Activated naive CD8-positive, alpha-beta T cell treated with anti-CD3 and anti-CD28 coated beads, Interleukin-2, amount 10 ng/mL, durations not matched to agents 7 days and 5 days (primary cell): ENCODE data around the gene KCNC1. TPM values are rescaled to one million over a fixed set of nuclear protein-coding genes. Genes with fewer than 3 reads are reported as not detected.

Experiments used
- ATAC-seq: fragments of 150-1000 bp; cut with Tn5 transposase; one replicate; pipeline ENCODE4 v1.10.0; 2021; ENCODE audit warnings: low read depth, moderate library complexity
- POLR2A ChIA-PET: fragments of 350-600 bp; sonication (Branson Sonifier 250); formaldehyde crosslinking; loops from one replicate; lab custom pipeline; 2021; ENCODE audit warnings: antibody characterized with exemption; lab: Charles Lee
- DNase-seq: peaks from one replicate; pipeline ENCODE4 v3.0.0; 2021
- H3K27ac Mint-ChIP-seq: one replicate; pipeline ENCODE4 v1.8.0; 2022; ENCODE audit warnings: mild to moderate bottlenecking, mixed read lengths
- H3K27me3 Mint-ChIP-seq: one replicate; pipeline ENCODE4 v1.8.0; 2022; ENCODE audit warnings: mild to moderate bottlenecking, moderate library complexity, mixed read lengths
- H3K36me3 Mint-ChIP-seq: one replicate; pipeline ENCODE4 v1.8.0; 2021; ENCODE audit warnings: mild to moderate bottlenecking, mixed read lengths
- H3K4me1 Mint-ChIP-seq: one replicate; pipeline ENCODE4 v1.8.0; 2021; ENCODE audit warnings: mixed read lengths
- H3K4me3 Mint-ChIP-seq: one replicate; pipeline ENCODE4 v1.8.0; 2022; ENCODE audit warnings: mild to moderate bottlenecking, moderate library complexity, mixed read lengths
- H3K9me3 Mint-ChIP-seq: one replicate; pipeline ENCODE4 v1.8.0; 2021; ENCODE audit warnings: mixed read lengths
- total RNA-seq, 2 experiments: library from RNA; stranded (reverse); gene quantifications; one replicate each; pipeline ENCODE4 v1.2.3, GENCODE V29; 2021

Gene KCNC1
- total RNA-seq = not detected

DNA sequence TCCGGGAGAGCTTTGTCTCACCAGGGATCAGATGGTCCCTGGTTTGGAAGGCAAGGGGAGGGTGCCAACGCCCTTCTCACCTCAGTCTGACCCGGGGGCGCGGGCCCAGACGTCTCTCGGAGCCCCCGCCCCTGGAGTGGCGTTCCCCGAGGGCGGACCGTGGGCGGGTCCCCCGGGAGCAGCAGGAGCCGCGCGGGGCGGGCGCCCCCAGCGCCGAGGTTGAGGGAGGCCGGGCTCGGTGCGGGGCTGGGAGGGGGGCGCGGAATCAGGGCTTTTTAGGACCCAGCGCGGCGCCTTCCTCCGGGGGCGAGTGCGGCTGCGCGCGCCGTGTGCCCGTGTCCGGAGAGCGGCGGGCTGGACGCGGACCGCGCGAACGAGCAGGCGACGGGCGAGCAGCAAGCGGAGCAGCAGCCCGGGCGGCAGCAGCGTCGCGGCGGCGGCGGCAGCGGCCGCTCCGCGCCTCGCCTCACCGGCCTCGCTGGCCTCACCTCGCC is at the start of gene KCNC1:
TSS of gene KCNC1 (plus strand) at position 364 of the 494 bp plus-strand sequence. CDS start 1,222 bp downstream, outside the sequence.
- Mint-ChIP-seq H3K27me3 (peaks cover 47% of the 10 kb centered on the region), H3K4me1 (peaks cover 4% of the 10 kb centered on the region), H3K36me3 (no peaks in the 10 kb centered on the region), H3K27ac (no peak within 1 kb of the TSS), H3K9me3 (no peaks in the 10 kb centered on the region), H3K4me3 (peak within 1 kb of the TSS; percentile 10)
- POLR2A ChIA-PET = interaction anchor here (0.6 kb wide), 1 partner anchor 94 kb away, joined by 3 read pairs; no protein-coding TSS in a partner anchor
- ATAC-seq = no peak
- no peak for DNase-seq

DNA sequence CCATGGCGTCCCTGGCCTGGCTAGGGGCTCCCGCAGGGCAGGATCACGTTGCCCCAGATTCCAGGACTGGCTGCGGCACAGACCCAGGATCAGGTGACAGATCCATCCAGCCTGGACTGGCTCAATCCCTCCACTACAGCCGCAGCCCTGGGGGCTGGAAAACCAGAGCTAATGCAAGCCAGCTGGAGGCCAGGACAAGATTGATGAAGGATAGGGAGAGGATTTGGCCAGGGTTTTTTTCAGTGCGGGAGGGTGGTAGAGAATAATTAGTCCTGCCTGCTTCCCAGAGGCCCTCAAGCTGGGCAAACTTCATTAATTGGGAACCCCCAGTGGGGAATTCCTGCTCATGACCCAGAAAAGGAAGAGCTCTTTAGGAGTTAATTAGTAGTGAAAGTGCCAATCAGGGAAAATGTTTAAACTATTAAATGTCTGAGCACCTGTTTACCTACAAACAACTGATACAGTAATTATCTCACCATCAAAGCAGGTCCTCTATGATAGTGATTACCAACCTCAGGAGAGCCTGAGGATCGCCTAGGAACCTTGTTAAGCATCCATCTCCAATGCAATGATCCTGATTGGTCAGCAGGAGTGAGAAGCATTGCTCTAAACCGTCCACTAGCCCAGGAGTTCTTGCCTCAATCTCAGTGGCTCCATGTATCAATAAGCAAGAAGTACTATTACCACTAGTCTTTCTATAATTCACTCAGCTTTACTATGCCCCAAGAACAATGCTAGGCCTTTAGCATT is 48.2 kb upstream of the KCNC1 start:
- POLR2A ChIA-PET = no interaction called here
- no peaks in the 10 kb centered on the region for H3K36me3 Mint-ChIP-seq
- ATAC-seq (no peak), DNase-seq (no peak)
- H3K27me3 Mint-ChIP-seq = peaks cover 18% of the 10 kb centered on the region
- H3K9me3 Mint-ChIP-seq = no peaks in the 10 kb centered on the region
- no peak overlapping the region for H3K27ac Mint-ChIP-seq
- no peaks in the 10 kb centered on the region for H3K4me1 Mint-ChIP-seq
- H3K4me3 Mint-ChIP-seq = no peak overlapping the region

DNA sequence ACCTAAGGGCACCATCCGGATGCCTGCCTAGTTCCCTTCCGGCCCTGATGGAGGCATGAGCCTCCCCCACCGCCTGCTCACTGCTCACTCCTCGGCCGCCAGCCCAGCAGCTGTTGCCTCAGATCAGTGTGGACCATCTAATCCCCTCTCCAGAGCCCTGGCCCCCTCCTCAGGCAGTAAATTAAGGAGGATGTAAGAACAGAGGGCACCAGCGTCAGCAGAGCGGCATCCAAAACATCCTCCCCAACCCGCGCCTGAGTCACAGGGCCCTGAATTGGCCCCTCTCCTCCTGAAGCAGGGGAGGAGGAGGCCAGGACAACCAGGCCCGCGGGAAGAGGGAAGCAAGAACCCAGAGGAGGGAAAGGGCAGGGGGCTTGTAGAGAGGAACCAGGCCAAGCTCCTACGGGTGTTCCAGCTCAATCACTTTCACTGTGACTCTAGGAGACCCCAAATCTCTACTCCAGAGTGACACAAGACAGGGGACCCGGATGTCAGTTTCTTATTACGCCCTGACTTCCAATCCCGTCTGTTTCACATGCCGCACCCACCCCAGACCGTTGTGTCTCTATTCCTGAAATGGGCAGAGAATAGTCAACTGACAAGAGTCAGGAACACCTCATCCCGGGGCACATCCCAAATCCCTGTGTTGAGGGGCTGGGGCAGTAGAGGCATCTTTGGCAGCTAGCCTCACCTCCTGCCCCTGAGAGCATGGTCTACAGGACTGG is 46.5 kb upstream of the KCNC1 start:
- no peak overlapping the region for H3K4me3 Mint-ChIP-seq
- H3K4me1 Mint-ChIP-seq = no peaks in the 10 kb centered on the region
- peaks cover 19% of the 10 kb centered on the region for H3K27me3 Mint-ChIP-seq
- DNase-seq (no peak), ATAC-seq (no peak)
- H3K27ac Mint-ChIP-seq = no peak overlapping the region
- H3K9me3 Mint-ChIP-seq = no peaks in the 10 kb centered on the region
- no peaks in the 10 kb centered on the region for H3K36me3 Mint-ChIP-seq
- POLR2A ChIA-PET = no interaction called here

DNA sequence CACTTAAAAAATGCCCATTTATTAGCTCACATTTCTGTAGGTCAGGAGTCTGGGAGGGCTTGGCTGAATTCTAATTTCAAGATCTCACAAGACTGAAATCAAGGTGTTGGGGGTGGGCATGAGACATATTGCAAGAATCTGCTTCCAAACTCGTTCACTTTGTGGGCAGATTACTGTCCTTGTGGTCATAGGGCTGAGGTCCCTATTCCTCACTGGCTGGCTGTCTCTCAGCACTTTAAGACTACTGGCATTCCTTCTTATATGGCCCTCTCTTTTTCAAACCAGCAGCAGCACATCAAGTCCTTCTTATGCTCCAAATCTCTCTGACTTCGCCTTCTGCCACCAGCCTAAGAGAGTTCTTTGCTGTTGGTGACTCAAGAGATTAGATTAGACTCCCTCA is 43.0 kb upstream of the KCNC1 start:
- H3K27ac Mint-ChIP-seq = no peak overlapping the region
- peaks cover 46% of the 10 kb centered on the region for H3K27me3 Mint-ChIP-seq
- DNase-seq = no peak
- no peaks in the 10 kb centered on the region for H3K9me3 Mint-ChIP-seq
- POLR2A ChIA-PET = no interaction called here
- no peak for ATAC-seq
- H3K36me3 Mint-ChIP-seq = no peaks in the 10 kb centered on the region
- H3K4me1 Mint-ChIP-seq = no peaks in the 10 kb centered on the region
- no peak overlapping the region for H3K4me3 Mint-ChIP-seq

DNA sequence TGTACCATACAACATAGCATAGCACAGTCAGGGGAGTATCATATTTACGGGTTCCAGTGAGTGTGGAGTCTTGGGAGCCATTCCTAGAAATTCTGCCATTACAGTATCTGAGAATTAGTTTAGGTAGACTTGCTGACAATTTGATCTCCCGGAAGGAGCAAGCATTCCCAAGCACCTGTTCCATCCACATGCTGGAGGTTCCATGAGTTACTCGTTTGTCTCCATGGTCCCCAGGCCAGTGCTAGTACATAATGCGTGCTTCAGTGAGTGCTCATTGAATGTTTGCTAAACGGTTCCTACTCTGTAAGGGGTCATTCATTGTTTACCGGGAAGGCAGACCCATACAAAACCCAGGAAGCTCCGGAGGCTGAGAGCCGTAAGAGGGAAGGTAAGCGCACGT is 42.6 kb upstream of the KCNC1 start:
- DNase-seq = no peak
- POLR2A ChIA-PET = no interaction called here
- Mint-ChIP-seq H3K27me3 (peaks cover 50% of the 10 kb centered on the region), H3K9me3 (no peaks in the 10 kb centered on the region), H3K27ac (no peak overlapping the region), H3K36me3 (no peaks in the 10 kb centered on the region), H3K4me1 (no peaks in the 10 kb centered on the region), H3K4me3 (no peak overlapping the region)
- no peak for ATAC-seq

DNA sequence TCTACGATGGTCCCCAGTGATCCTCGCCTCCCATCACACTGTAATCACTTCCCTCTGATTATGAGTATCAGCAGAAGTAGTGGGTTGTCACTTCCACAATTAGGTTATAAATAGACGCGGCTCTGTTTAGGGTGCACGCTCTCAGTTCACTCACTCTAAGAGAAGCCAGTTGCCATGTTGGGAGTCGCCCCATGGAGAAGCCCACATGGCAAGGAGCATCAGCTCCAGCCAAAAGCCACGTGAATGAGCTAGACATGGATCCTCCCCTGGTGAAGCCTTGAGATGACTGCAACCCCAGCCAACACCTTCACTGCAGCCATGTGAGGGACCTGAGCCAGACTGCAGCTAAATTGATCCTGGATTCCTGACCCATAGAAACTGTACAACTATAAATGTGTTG is 41.6 kb upstream of the KCNC1 start:
- Mint-ChIP-seq H3K36me3 (no peaks in the 10 kb centered on the region), H3K27ac (no peak overlapping the region), H3K4me1 (no peaks in the 10 kb centered on the region), H3K9me3 (no peaks in the 10 kb centered on the region), H3K4me3 (no peak overlapping the region), H3K27me3 (peaks cover 57% of the 10 kb centered on the region)
- POLR2A ChIA-PET = no interaction called here
- no peak for DNase-seq
- no peak for ATAC-seq

DNA sequence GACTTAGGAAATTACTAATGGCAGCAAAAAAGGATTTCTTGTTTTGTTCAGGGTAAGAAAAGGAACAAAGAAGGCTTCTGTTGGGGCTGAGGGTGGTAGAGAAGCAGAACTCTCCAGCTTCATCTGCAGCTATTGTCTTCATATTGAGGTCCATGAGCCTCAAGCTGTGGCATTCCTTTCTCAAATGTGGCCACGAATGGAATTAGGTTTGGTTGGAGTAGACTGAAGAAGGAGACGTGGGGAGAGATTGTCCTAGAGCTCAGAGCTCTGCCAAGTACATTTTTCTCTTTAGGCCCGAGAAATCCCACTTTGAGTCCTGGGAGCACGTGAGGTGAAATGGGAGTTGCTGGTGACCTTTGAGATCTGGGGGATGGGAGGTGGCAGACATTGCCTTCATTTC is 41.0 kb upstream of the KCNC1 start:
- ATAC-seq (no peak), DNase-seq (no peak)
- H3K27ac Mint-ChIP-seq = no peak overlapping the region
- no peaks in the 10 kb centered on the region for H3K9me3 Mint-ChIP-seq
- H3K4me3 Mint-ChIP-seq = no peak overlapping the region
- POLR2A ChIA-PET = no interaction called here
- no peaks in the 10 kb centered on the region for H3K4me1 Mint-ChIP-seq
- peaks cover 59% of the 10 kb centered on the region for H3K27me3 Mint-ChIP-seq
- no peaks in the 10 kb centered on the region for H3K36me3 Mint-ChIP-seq

DNA sequence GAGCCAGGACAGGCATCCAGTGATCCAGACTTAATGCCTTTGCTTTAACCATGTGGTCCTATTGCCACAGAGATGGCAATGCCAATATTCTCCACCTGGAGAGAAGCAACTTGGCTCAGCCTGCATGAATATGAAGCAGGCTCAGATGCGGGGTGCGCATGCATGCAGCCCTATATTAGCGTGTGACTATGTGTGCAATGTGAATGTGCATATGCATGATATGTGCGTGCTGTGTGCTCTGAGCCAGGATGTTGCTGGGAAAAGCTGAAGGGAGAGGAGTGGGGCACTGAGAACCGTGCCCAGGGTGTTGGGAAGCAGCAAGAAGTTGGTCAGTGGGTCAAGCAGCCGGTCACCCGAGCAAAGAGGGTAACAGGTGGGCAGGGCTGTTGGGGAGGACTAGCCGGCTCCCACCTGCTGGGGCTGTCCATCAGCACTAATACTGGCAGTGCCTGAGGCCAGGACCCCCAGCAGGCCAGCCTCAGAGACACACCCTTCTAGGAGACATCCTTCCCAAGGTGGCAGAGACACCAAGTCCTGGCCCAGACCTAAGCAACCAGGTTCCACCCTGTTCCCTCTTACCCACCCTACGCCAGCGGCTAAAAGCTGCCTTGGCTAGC is 40.0 kb upstream of the KCNC1 start:
- ATAC-seq (no peak), DNase-seq (no peak)
- Mint-ChIP-seq H3K9me3 (no peaks in the 10 kb centered on the region), H3K27ac (no peak overlapping the region), H3K27me3 (peaks cover 60% of the 10 kb centered on the region), H3K4me1 (no peaks in the 10 kb centered on the region), H3K36me3 (no peaks in the 10 kb centered on the region), H3K4me3 (no peak overlapping the region)
- POLR2A ChIA-PET = no interaction called here

DNA sequence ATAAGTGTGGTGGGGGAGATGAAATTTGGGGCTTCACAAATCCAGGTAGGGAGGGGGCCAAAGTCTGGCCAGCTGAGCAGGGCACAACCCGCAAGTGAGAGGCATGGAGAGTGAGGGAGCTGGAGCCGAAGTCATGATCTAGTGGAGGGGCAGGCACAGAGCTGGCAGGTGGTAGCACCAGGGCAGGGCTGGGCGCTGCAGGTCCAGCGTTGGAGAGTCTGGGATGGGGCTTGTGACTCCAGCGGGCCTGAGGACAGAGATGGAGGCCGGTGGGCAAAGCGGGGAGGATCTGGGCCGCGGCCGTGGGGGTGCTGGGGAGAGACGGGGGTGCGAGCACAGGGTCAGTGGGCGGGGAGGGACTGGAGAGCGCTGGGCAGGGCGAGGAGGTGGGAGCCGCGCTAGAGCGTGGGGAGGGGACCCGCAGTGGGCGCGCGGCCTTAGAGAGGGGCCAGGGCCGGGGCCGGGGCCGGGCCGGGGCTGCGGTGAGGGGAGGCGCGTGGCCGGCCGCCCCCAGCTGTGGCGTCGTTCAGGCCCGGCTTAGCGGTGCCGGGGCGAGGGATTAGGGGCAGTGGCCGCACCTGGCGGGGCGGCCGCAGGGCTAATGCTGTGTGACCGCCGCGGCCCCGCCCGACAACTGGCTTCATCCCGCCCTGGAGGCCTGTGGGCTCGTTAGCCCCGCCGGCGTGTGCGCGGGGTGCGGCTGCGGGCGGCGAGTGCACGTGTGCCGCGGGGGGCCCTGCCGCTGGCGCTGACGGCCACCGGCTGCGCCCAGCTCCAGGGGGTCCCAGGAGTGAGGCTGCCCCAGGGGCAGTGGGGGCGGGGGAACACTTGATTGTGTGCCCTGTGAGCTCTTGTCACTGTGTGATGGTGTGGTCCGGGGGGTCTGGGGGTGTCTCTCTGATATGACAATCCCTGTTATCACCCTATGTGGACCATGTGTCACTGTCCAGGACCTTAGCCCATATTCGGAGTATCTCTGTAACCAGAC is 38.8 kb upstream of the KCNC1 start:
- POLR2A ChIA-PET = no interaction called here
- H3K4me1 Mint-ChIP-seq = no peaks in the 10 kb centered on the region
- no peaks in the 10 kb centered on the region for H3K36me3 Mint-ChIP-seq
- H3K27ac Mint-ChIP-seq = no peak overlapping the region
- no peaks in the 10 kb centered on the region for H3K9me3 Mint-ChIP-seq
- peaks cover 58% of the 10 kb centered on the region for H3K27me3 Mint-ChIP-seq
- ATAC-seq (no peak), DNase-seq (no peak)
- no peak overlapping the region for H3K4me3 Mint-ChIP-seq

DNA sequence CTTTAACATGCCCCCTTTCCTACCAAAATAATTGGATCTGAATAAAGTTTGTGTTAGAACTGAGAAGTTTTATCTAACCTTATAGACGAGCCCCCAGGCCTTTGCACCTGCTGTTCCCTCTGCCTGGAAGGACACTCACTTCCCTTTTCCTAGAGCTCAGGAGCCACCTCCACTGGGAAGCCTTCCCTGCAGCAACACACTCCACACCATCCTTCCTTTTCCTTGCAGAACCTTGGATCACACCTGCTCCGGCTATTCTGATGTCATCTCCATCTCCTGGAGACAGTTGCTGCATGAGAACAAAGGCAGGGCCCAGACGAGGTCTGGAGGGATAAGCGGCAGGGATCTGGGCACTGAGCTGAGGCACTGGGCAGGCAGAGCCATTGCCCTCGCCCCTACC is 37.8 kb upstream of the KCNC1 start:
- POLR2A ChIA-PET = no interaction called here
- no peak for ATAC-seq
- no peak for DNase-seq
- no peaks in the 10 kb centered on the region for H3K4me1 Mint-ChIP-seq
- no peaks in the 10 kb centered on the region for H3K9me3 Mint-ChIP-seq
- H3K27ac Mint-ChIP-seq = no peak overlapping the region
- H3K4me3 Mint-ChIP-seq = no peak overlapping the region
- H3K36me3 Mint-ChIP-seq = no peaks in the 10 kb centered on the region
- peaks cover 50% of the 10 kb centered on the region for H3K27me3 Mint-ChIP-seq

DNA sequence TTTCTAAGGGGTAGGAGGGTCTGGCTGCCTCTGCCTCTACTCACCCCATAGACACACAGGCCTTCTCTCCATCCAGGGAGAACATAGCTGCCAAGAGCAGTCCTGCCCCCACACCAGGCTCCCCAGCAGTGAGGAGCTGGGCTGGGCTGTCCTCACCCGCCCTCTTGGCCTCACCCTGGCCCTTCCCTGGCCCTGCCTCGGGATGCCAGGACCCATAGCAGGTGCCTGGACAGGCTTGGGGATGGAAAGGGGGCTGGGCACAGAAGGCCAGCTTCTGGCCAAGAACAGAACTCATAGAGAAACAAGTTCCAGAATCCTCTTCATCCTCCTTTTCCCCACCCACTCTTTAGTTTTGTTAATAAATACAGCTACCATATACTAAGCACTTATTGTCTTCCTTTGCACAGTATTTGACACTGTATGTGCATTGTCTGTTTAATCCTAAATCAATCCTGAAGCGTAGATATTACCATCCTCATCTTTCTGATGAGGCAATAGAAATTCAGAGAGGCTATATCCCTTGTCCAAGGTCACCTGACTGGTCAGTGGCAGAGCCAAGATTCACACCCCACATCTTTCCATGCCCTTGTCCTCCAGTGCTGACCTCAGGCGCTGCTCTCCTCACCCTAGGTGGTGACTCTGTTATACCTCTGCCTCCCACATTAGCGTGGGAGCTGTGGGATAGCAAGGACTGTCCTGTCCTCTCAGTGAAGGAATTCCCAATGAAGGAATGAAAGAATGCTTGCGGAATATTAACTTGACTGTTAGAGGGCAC is 37.2 kb upstream of the KCNC1 start:
- Mint-ChIP-seq H3K4me1 (no peaks in the 10 kb centered on the region), H3K27ac (no peak overlapping the region), H3K9me3 (no peaks in the 10 kb centered on the region), H3K4me3 (no peak overlapping the region), H3K36me3 (no peaks in the 10 kb centered on the region), H3K27me3 (peaks cover 45% of the 10 kb centered on the region)
- POLR2A ChIA-PET = no interaction called here
- no peak for DNase-seq
- no peak for ATAC-seq
